Measurements from ENCODE around the gene TMEM182. TPM values are rescaled to one million over a fixed set of nuclear protein-coding genes. Genes with fewer than 3 reads are reported as not detected.

TMEM182 gene
- total RNA-seq, 4 donors from 2014 or later: 0.66 to 1.2 (median 0.80) TPM

- 79 to 85% methylated on average over 3 of the region's 3 CpGs for WGBS, 2 donors (ENCODE audit: low coverage in 1 of 2)
- no peak overlapping the region for H3K4me3 ChIP-seq
- no peaks in the 10 kb centered on the region for H3K27me3 ChIP-seq
- no peaks in the 10 kb centered on the region for H3K36me3 ChIP-seq
- H3K9me3 ChIP-seq: no peaks in the 10 kb centered on the region
- TF ChIP-seq EP300 (IDR thresholded peaks at IDR 0.05) (no peak), POLR2A (IDR thresholded peaks at IDR 0.05) (no peak), POLR2AphosphoS5 (IDR thresholded peaks at IDR 0.05) (no peak), CTCF (IDR thresholded peaks at IDR 0.05) (no peak)
- ATAC-seq: no peak
- peaks cover 0 to 1% (median 0%) of the 10 kb centered on the region in 3 donors for H3K4me1 ChIP-seq
- no peak overlapping the region for H3K27ac ChIP-seq
These were observed 11.9 kb upstream of the TMEM182 start for GRCh38 chr2:102749938-102750337.

DNA sequence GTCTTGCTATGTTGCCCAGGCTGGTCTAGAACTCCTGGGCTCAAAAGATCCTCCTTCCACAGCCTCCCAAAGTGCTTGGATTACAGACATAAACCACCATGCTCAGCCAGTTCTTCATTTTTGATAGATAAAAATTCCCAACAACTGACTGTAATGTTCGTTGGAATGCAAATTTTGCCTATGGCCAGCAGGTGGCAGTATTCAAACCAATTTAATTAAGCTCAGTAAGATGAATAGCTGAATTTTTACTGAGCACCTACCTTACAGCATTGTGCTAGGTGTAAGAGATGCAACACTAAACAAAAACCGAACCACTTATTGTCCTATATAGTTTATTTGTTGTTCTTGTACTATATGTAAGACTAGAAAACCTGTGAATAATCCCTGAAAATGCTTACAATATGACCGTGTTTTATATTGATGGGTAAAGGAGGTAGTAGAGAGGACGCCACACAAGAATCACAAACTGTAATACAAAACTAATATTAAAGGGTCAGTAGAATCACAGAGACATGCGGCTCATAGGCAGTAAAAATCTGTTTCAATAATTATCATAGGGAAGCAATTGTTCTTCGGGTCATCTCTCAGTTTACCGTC is 8.2 kb upstream of the TMEM182 start:
- H3K27me3 ChIP-seq: no peaks in the 10 kb centered on the region
- WGBS, 2 donors (ENCODE audit: low coverage in 1 of 2): 64 to 80% methylated on average over 6 to 7 of the region's 7 CpGs
- H3K9me3 ChIP-seq: no peaks in the 10 kb centered on the region
- TF ChIP-seq EP300 (IDR thresholded peaks at IDR 0.05) (no peak), CTCF (IDR thresholded peaks at IDR 0.05) (peak; percentile 68 to 76 (median 72)), POLR2AphosphoS5 (IDR thresholded peaks at IDR 0.05) (no peak), POLR2A (IDR thresholded peaks at IDR 0.05) (no peak)
- no peak overlapping the region for H3K27ac ChIP-seq
- no peak for ATAC-seq
- H3K4me3 ChIP-seq: no peak overlapping the region
- H3K36me3 ChIP-seq: no peaks in the 10 kb centered on the region
- H3K4me1 ChIP-seq: peaks cover 0 to 19% (median 6%) of the 10 kb centered on the region in 3 donors

GRCh38 chr2:102754456-102755145 is 7.2 kb upstream of the TMEM182 start:
- TF ChIP-seq POLR2A (IDR thresholded peaks at IDR 0.05) (no peak), EP300 (IDR thresholded peaks at IDR 0.05) (no peak), CTCF (IDR thresholded peaks at IDR 0.05) (no peak), POLR2AphosphoS5 (IDR thresholded peaks at IDR 0.05) (no peak)
- no peak overlapping the region for H3K4me3 ChIP-seq

DNA sequence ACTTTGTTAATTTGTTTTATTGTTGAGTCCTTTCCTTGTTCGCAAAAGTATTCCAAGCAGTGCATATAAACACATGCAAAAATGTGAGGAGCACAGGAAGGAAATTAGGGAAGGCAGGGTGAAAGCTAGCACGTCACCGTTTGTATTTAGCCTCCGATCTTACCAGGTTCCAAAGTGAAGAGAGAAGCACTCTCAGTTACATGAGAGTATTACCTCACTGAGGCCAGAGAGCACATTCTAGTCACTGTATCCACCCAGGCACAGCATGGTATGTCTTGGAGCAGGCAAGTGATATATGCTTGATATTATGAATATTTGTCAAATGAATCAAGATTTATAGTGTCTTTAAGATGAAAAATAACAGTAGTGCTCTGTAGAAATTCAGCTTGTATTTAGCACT is 6.5 kb upstream of the TMEM182 start:
- WGBS, 2 donors (ENCODE audit: low coverage in 1 of 2): 56 to 65% methylated on average over 2 to 4 of the region's 4 CpGs
- H3K4me1 ChIP-seq: peaks cover 0 to 33% (median 6%) of the 10 kb centered on the region in 3 donors
- ATAC-seq: no peak
- H3K36me3 ChIP-seq: no peaks in the 10 kb centered on the region
- H3K27ac ChIP-seq: no peak overlapping the region
- TF ChIP-seq POLR2A (IDR thresholded peaks at IDR 0.05) (no peak), EP300 (IDR thresholded peaks at IDR 0.05) (no peak)
- H3K9me3 ChIP-seq: no peaks in the 10 kb centered on the region
- H3K4me3 ChIP-seq: no peak overlapping the region
- H3K27me3 ChIP-seq: no peaks in the 10 kb centered on the region

More at GRCh38 chr2:102754456-102755145, 7.2 kb upstream of the TMEM182 start:
- no peak for ATAC-seq
- 37 to 55% methylated on average over 3 of the region's 3 CpGs for WGBS, 2 donors (ENCODE audit: low coverage in 1 of 2)
- no peaks in the 10 kb centered on the region for H3K27me3 ChIP-seq
- no peaks in the 10 kb centered on the region for H3K36me3 ChIP-seq
- peaks cover 0 to 28% (median 6%) of the 10 kb centered on the region in 3 donors for H3K4me1 ChIP-seq
- H3K27ac ChIP-seq: no peak overlapping the region
- H3K9me3 ChIP-seq: no peaks in the 10 kb centered on the region

DNA sequence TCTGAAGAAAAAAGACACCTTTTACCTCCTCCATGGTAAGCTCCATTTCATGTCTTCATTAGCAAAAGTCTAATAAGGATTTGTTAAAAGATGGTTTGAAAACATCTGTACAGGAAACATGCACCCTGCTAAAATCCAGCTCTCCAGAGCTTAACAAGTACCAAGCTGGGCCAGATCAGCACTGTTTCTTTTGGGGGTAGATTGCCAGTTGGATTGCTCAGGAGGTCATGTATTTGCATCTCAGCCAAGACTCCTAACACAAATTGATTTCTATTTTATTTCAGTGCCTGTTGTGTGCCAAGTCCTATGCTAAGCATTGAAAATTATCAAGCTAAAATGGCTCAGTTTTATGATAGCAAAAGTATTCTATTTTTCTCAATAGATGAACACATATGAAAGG is 3.4 kb upstream of the TMEM182 start:
- H3K27me3 ChIP-seq: no peaks in the 10 kb centered on the region
- peaks cover 0 to 35% (median 6%) of the 10 kb centered on the region in 3 donors for H3K4me1 ChIP-seq
- H3K27ac ChIP-seq: no peak overlapping the region
- H3K9me3 ChIP-seq: no peaks in the 10 kb centered on the region
- H3K36me3 ChIP-seq: no peaks in the 10 kb centered on the region
- H3K4me3 ChIP-seq: no peak overlapping the region
- no peak for TF ChIP-seq POLR2A (IDR thresholded peaks at IDR 0.05)
- no peak for TF ChIP-seq CTCF (IDR thresholded peaks at IDR 0.05)
- TF ChIP-seq EP300 (IDR thresholded peaks at IDR 0.05): no peak
- TF ChIP-seq POLR2AphosphoS5 (IDR thresholded peaks at IDR 0.05): no peak
- ATAC-seq: no peak
